Spleen (tissue), 11 donors: ENCODE measurements around the gene ERCC1. TPM values are rescaled to one million over a fixed set of nuclear protein-coding genes. Genes with fewer than 3 reads are reported as not detected.

ENCODE experiments used
- DNase-seq: peaks from one replicate; pipeline ENCODE4 v3.0.0-alpha.2; 2020
- H3K27ac ChIP-seq, 8 donors: fragments of 200-600 bp; sonication (generic) in 7 of 8; 1 replicate in 4 of 8; 2 replicates in 4 of 8; pipeline versions ENCODE4 v1.5.0 to v1.8.0; 2016 to 2021; ENCODE audit warnings: inconsistent platforms in 4 of 8, mild to moderate bottlenecking in 4 of 8, moderate library complexity in 1 of 8
- H3K27me3 ChIP-seq, 7 donors: fragments of 200-600 bp; sonication (generic) in 6 of 7; replicated peaks in 1 of 7; 1 replicate in 4 of 7; 2 replicates in 3 of 7; pipeline versions ENCODE4 v1.5.0 to v1.8.0; 2016 to 2021; ENCODE audit warnings: inconsistent platforms in 3 of 7, mild to moderate bottlenecking in 1 of 7
- H3K36me3 ChIP-seq, 6 donors: fragments of 200-600 bp; sonication (generic) in 5 of 6; 1 replicate in 4 of 6; 2 replicates in 2 of 6; pipeline versions ENCODE4 v1.5.0 to v1.8.0; 2016 to 2021; ENCODE audit warnings: inconsistent platforms in 2 of 6
- H3K4me1 ChIP-seq, 6 donors: fragments of 200-600 bp; sonication (generic) in 5 of 6; 1 replicate in 3 of 6; 2 replicates in 3 of 6; pipeline versions ENCODE4 v1.5.0 to v1.8.0; 2016 to 2021; ENCODE audit warnings: inconsistent platforms in 3 of 6
- H3K4me3 ChIP-seq, 8 donors: fragments of 200-600 bp; sonication (generic) in 7 of 8; 1 replicate in 4 of 8; 2 replicates in 4 of 8; pipeline versions ENCODE4 v1.5.0 to v1.8.0; 2016 to 2021; ENCODE audit warnings: inconsistent platforms in 4 of 8, mild to moderate bottlenecking in 4 of 8, moderate library complexity in 2 of 8
- H3K9me3 ChIP-seq, 8 donors: fragments of 200-600 bp; sonication (generic) in 7 of 8; 1 replicate in 4 of 8; 2 replicates in 4 of 8; pipeline versions ENCODE4 v1.5.0 to v1.8.0; 2016 to 2021; ENCODE audit warnings: inconsistent platforms in 4 of 8
- CTCF ChIP-seq, 11 experiments: fragments of 200-600 bp in 7 of 11; fragments of 450-650 bp in 4 of 11; sonication (generic) in 4 of 11; IDR thresholded peaks in 8 of 11; conservative IDR thresholded peaks in 3 of 11; 1 replicate in 7 of 11; 2 replicates in 4 of 11; pipeline versions ENCODE4 v1.4.0 to v1.8.0; 2016 to 2021; ENCODE audit warnings: antibody characterized with exemption in 11 of 11, inconsistent platforms in 4 of 11, mild to moderate bottlenecking in 1 of 11
- POLR2A ChIP-seq, 3 donors: fragments of 450-650 bp; IDR thresholded peaks; one replicate each; pipeline ENCODE4 v1.5.1; 2017; ENCODE audit warnings: antibody characterized with exemption in 3 of 3, mild to moderate bottlenecking in 1 of 3
- POLR2AphosphoS5 ChIP-seq, 3 donors: sonication (generic); formaldehyde crosslinking; IDR thresholded peaks; one replicate each; pipeline ENCODE4 v1.5.1; 2017; ENCODE audit warnings: antibody characterized with exemption in 3 of 3
- WGBS, 5 donors: extraction: QIAGEN DNeasy Blood & Tissue Kit in 3 of 5; methylation state at CpG; one replicate each; pipeline versions ENCODE4 v1.1.5 to v1.1.7; 2013 to 2018; 5-methylcytosine and 5-hydroxymethylcytosine counted together
- intact Hi-C: fragments of 100-400 bp; cut with DNase I; formaldehyde crosslinking; loops from one replicate; pipeline ENCODE4 v1.15.0; 2023; ENCODE audit warnings: low total_unique reads
- polyA plus RNA-seq, 3 donors: library from polyadenylated mRNA; stranded (reverse); fragments of 200-250 nt; gene quantifications; one replicate each; pipeline ENCODE4 v1.2.1, GENCODE V29; 2013
- total RNA-seq, 7 donors: library from RNA; depleted of rRNA in 3 of 7; stranded (reverse); fragments of >200 nt in 3 of 7; fragmentation: NEBNext Ultra II Directional in 4 of 7; extraction: Animal tissue kit (Norgen Biotek cat#: 25700) in 4 of 7; gene quantifications; one replicate each; pipeline versions ENCODE4 v1.1.0 to v1.2.1, GENCODE V29; 2016 to 2021
- donor health status: healthy with polysubstance abuse.
- donor health status: DM: no; HTN: no; CAD: no; lungs with moderate emphysema.
- donor health status: DM: no; HTN: no; CAD: no.
- donor health status: Bipolar disorder and iron deficiency.
- donor health status: healthy.
- donor health status: DM: no; HTN: no; CAD: no.
- donor health status: DM: yes; HTN: yes; CAD: no.

The ERCC1 gene
- total and polyA plus RNA-seq, 10 donors, result 45.3 to 69.4 (median 54.1) TPM

GRCh38 chr19:45442778-45443461 lies 19.2 kb upstream of the ERCC1 start:
- Histone ChIP-seq H3K9me3 (no peaks in the 10 kb centered on the region), H3K27me3 (no peaks in the 10 kb centered on the region), H3K36me3 (no peaks in the 10 kb centered on the region), H3K27ac (peak overlapping the region in 7 of 8 donors; percentile 63 to 89 (median 81)), H3K4me3 (peak overlapping the region in 7 of 8 donors; percentile 32 to 61 (median 43)), H3K4me1 (peaks cover 20 to 71% (median 51%) of the 10 kb centered on the region in 6 donors)
- peak in 1 of 3 donors; percentile 70 for TF ChIP-seq POLR2AphosphoS5 (IDR thresholded peaks at IDR 0.05)
- TF ChIP-seq CTCF (IDR thresholded peaks at IDR 0.05 in 8 of 11, conservative IDR thresholded peaks at IDR 0.05 in 3 of 11), result no peak
- peak; percentile 84 for DNase-seq
- 9 to 15% (median 11%) methylated on average over 14 to 15 of the region's 15 CpGs for WGBS, 5 donors
- intact Hi-C loops, result no loop called here

- intact Hi-C loops, result no loop called here
- Histone ChIP-seq H3K9me3 (no peaks in the 10 kb centered on the region), H3K36me3 (no peaks in the 10 kb centered on the region), H3K27me3 (no peaks in the 10 kb centered on the region), H3K27ac (peak overlapping the region in 7 of 8 donors; percentile 63 to 89 (median 81)), H3K4me3 (peak overlapping the region in 1 of 8 donors; percentile 61), H3K4me1 (peaks cover 20 to 71% (median 51%) of the 10 kb centered on the region in 6 donors)
- 74 to 83% (median 80%) methylated on average over 2 of the region's 2 CpGs for WGBS, 5 donors
- no peak for TF ChIP-seq CTCF (IDR thresholded peaks at IDR 0.05 in 8 of 11, conservative IDR thresholded peaks at IDR 0.05 in 3 of 11)
- no peak for TF ChIP-seq POLR2AphosphoS5 (IDR thresholded peaks at IDR 0.05)
- TF ChIP-seq POLR2A (IDR thresholded peaks at IDR 0.05), result no peak
- no peak for DNase-seq
Measured at GRCh38 chr19:45442408-45442777, 18.7 kb upstream of the ERCC1 start.

GRCh38 chr19:45440873-45441654 lies 17.3 kb upstream of the ERCC1 start:
- H3K9me3 ChIP-seq, result no peaks in the 10 kb centered on the region
- TF ChIP-seq POLR2A (IDR thresholded peaks at IDR 0.05), result no peak
- TF ChIP-seq CTCF (IDR thresholded peaks at IDR 0.05 in 8 of 11, conservative IDR thresholded peaks at IDR 0.05 in 3 of 11), result no peak
- no peak for TF ChIP-seq POLR2AphosphoS5 (IDR thresholded peaks at IDR 0.05)
- H3K4me3 ChIP-seq, result no peak overlapping the region
- H3K27ac ChIP-seq, result peak overlapping the region in 6 of 8 donors; percentile 11 to 96 (median 91)
- whole genome bisulfite sequencing, 5 donors, result 91 to 93% (median 92%) methylated on average over 9 of the region's 9 CpGs
- peaks cover 20 to 65% (median 51%) of the 10 kb centered on the region in 6 donors for H3K4me1 ChIP-seq
- H3K27me3 ChIP-seq, result no peaks in the 10 kb centered on the region
- intact Hi-C loops, result no loop called here
- no peaks in the 10 kb centered on the region for H3K36me3 ChIP-seq
- DNase-seq, result no peak

- H3K27me3 ChIP-seq, result no peaks in the 10 kb centered on the region
- intact Hi-C loops, result no loop called here
- peaks cover 20 to 57% (median 50%) of the 10 kb centered on the region in 6 donors for H3K4me1 ChIP-seq
- peak overlapping the region in 7 of 8 donors; percentile 90 to 96 (median 92) for H3K27ac ChIP-seq
- no peaks in the 10 kb centered on the region for H3K36me3 ChIP-seq
- H3K9me3 ChIP-seq, result no peaks in the 10 kb centered on the region
- no peak for TF ChIP-seq CTCF (IDR thresholded peaks at IDR 0.05 in 8 of 11, conservative IDR thresholded peaks at IDR 0.05 in 3 of 11)
- TF ChIP-seq POLR2AphosphoS5 (IDR thresholded peaks at IDR 0.05), result no peak
- no peak for TF ChIP-seq POLR2A (IDR thresholded peaks at IDR 0.05)
- no peak for DNase-seq
- 65 to 71% (median 70%) methylated on average over 9 of the region's 9 CpGs for WGBS, 5 donors
- H3K4me3 ChIP-seq, result peak overlapping the region in 6 of 8 donors; percentile 58 to 87 (median 72)
Measured at GRCh38 chr19:45440259-45440638, 16.5 kb upstream of the ERCC1 start.
